HG02623 (cell line): ENCODE measurements around the gene MYO19.
"Not testable (repeated sequence)": the region's sequence is repeated elsewhere in the genome, so short reads cannot be mapped to it uniquely, and the experiment has no call there.

Experiments
- ATAC-seq: cut with Tn5 transposase; IDR thresholded peaks from one replicate; pipeline ENCODE4 v1.9.1; 2021; ENCODE audit warnings: moderate library complexity; ENCODE audit not compliant: unreplicated experiment

Gene MYO19

DNA sequence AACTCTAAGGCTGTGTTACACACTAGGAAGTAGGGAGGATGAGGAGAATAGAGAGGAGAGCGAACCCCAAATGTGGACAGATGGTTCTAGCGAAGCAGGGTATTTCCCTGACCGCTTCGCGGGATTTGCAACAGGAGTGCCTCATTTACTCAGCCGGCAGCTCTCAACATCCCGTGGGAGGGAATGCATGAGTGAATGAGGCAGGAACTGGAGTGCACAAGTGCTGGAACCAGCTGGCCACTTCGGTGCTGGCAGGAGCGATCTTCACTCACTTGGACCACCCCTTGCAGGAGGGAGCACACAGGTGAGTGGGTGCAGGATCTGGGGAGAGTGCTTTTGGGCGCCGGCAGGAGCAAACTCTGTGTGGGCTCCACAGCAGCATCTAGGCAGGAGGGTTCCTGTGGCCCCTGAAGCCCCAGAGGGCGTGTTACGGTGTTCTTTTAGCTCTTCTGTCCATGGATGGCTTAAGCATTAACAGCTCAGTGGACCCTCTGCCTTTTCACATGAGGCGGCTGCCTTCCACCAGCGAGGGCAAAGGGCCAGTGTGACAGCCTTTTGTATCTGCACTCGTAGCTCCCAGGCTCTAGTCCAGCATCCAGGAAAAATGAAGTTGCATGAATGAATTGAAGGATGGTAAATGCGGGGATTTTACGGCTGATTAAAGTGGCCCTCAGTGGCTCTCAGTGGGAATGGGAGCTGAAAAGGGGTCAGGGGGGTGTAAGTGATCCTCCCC is 65.6 kb downstream of the MYO19 start:
- no peak for ATAC-seq

DNA sequence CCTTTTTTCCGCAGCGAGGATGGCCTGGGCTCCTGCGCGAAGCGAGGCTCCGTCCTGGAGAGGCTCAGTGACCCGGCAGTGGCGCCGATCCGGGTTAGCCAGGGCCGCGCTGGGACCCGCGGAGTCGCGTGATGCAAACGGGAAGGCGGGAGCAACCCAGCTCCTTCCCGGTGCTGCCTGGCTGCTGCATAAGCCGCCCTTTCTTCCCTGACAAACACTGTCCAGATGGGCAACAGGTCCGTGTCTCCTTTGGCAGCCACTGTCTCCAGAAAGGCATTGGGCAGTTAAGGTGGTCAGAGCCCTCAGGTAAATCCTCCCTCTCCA is 69.9 kb downstream of the MYO19 start:
- no peak for ATAC-seq

DNA sequence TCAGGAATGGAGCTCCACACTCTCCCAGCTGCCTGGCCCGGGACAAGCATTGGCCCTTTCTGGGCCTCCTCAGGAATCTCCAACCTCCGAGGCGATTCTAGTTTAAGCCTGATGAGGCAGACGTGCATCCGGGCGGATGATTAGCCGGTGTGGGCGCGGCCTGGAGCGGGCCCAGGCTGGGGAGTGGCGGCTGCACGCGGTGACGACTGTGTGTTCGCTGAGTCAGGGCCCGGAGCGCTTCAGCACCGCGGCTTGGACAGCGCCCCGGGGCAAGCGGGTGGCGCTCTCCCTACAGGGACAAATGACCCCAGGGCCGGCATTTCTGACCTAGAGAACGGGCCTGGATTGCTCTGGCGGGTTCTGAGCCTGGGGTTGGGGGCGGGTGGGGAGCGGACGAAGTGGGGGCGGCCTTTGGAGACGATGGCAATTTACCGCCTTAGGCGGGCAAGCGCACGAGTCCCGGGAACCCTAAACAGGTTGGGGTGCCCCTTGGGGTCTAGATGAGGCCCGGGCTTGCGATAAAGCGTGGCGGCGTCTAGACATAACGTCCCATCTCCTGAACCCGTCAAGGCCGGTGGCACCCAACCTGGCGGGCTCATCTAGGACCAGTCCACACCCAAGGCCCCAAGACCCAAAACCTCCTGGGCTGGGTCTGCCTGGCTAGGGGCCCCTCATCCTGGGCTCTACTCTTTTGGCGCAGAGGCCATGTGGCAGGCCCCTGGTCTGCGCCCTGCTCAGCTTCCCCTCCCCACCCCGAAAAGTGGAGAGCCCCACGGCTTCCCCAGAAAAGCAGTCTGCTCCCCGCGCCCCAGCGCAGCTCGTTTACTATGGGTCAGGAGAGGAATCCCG is 70.5 kb downstream of the MYO19 start:
- no peak for ATAC-seq

DNA sequence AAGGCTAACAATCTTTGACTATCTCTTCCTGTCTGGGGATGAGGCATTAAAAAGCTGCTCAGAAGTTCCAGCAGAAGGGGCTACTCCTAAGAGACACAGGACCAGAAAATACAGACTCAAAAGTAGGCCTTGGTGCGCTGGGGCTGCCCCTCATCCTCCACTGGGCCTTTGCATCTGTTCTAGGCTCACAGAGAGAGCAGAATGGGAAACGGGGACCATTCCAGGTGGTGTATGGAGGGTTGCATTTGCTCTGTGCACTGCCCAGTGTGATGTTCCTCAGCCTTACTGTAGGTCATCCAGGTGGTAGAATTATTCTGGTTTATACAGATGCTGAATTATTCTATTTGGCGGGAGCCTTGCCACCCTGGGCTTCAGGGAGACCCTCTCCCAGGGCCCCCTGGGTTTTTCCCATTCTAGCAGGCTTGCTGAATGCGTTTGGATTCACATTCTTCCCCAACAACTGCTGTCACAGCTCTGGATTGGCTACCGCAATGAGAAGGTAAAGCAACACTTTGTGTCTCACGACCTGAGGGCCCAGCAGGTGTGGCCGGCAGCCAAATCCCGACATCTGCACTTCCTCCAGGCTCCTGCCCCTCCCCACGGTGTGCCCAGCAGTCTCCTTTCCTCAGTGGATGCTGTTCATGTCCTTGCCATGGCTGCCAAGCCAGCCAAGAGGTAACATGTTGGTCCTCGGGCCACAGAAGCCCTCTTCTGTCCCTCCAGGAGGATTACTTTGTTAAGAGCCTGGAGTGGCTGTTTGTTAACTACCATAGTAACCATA is 73.1 kb downstream of the MYO19 start:
- no peak for ATAC-seq

DNA sequence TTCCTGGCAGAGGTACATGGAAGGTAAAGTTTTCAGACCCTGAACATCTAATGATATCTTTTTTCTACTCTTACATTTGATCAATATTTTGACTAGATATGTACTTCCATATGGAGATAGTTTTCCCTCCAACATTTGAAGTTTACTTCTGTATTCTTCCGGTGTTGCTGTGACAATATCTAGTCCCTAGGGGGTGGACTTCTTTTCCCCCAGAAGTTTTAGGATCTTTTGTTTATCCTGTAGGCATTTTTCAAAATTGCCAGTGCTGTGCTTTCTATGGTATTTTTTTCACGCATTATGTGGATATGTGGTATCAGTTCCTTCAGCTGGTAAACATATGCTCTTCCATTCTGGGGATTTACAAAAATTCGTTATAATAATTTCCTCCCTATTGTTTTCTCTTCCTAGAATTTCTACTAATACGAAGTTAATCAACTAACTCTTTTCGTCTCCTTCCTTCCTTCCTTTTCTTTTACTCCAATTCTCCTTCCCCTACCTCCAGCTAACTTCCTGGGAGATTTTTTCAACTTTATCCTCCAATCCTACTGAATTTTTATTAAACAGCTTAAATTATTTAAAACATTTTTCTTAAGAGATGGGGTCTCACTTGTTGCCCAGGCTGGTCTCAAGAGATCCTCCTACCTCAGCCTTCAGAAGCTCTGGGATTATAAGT is 74.3 kb downstream of the MYO19 start:
- no peak for ATAC-seq

DNA sequence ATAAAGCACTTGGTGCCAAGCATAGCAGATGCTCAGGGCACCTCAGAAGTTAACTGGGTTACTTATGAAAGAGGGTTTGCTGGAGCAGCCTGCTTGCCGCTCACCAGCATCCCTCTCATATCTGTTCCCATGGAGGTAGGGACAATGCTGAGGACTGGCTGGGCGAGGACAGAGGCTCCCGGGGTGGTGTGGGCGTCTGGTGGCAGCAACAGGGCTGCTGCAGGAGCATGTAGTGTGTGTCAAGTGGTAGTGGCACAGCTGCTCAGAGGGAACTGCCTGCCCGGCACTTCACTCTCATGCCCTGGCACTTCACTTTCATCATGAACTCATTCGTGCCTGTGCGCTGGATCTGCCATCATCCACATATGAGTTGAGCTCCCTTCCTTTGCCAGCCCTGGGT is 75.1 kb downstream of the MYO19 start:
- no peak for ATAC-seq

DNA sequence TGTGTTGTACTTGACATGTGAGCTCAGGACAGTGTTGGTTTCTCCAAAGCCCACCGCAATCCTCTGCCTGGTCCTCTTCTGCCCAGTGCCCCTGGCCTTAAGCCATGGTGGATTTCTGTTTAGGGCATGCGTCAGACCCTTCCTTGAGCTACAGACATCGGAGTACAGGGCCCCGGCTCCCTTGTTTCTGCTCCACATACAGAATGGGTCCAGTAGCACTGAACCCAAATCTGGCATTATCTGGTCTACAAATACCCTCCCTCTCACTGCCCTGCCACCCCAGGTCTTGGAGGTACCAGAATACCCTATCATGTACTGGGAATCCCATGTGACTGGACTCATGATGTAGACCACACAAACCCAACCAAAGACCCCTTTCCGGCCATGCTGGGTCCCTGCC is 75.6 kb downstream of the MYO19 start:
- no peak for ATAC-seq

DNA sequence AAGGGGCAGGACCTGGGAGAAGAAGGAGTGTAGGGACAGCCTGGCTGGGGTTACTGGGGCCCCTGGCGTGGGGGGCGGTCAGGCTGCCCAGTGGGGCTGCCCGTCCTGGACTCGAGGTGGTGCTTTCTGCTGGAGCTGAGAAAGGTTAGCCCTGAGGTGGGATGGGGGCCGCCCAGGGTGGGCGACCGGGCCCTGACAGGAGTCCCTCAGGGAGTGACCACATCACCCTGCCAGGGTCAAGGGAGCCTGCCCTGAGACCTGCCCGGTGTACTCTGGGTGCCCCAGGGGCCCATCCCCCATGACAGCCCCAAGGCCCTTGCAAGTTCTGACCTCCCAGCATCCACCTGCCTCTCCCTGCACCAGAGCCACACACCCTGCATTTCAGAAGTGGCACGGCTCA is 77.0 kb downstream of the MYO19 start:
- not testable (repeated sequence) for ATAC-seq

DNA sequence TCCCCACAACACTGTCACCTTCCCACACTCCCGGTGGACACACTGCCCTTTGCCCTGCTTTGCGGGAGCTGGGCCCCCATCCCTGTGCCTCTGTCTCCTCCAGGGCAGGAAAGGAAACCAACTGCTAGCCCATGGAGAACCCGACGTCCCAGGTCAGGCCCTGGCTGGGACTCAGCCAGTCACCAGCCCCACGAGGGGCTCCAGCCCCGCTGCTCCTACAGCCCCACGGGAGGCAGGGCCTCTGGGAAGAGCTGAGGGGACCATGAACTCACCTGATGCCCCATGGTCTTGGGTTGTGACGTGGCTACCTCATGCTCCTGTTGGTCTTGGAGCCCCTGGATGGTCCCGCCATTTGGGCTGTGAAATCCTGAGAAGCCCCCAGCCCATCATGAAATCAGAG is 81.8 kb downstream of the MYO19 start:
- not testable (repeated sequence) for ATAC-seq

DNA sequence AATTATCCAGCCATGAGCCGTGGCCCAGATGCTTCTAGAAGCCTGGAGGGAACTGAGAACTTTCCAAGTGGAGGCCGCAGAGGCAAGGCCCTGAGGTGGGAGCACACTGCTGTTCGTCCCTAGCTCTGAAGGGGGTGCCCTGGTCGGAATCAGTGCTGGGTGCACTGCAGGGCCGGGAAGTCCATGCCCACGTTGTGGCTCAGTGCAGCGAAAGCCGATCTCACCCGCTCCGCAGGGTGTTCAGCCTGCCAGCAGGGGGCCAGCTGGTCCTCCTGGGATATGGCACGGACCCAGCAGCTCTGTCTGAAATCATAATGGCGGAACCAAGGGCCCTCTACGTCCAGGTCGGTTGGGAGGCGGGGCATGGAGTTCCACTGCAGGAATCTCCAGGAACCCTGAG is 84.7 kb downstream of the MYO19 start:
- ATAC-seq: not testable (repeated sequence)
